HG02840 (cell line): ENCODE results near the gene BCAS3.
"Not testable (repeated sequence)": the region's sequence is repeated elsewhere in the genome, so short reads cannot be mapped to it uniquely, and the experiment has no call there.

Experiments
- ATAC-seq: cut with Tn5 transposase; IDR thresholded peaks from one replicate; pipeline ENCODE4 v1.9.1; 2021; ENCODE audit warnings: mild to moderate bottlenecking, moderate library complexity, moderate number of reproducible peaks; ENCODE audit not compliant: unreplicated experiment, low FRiP score

The BCAS3 gene

GRCh38 chr17:60743799-60744198 lies 66.1 kb downstream of the BCAS3 start:
- no peak for ATAC-seq

GRCh38 chr17:60744355-60744966 lies 66.8 kb downstream of the BCAS3 start:
- no peak for ATAC-seq

GRCh38 chr17:60745544-60745943 lies 67.9 kb downstream of the BCAS3 start:
- no peak for ATAC-seq

- ATAC-seq = no peak
Measured at GRCh38 chr17:60747069-60747808, 69.6 kb downstream of the BCAS3 start.

- no peak for ATAC-seq
Measured at GRCh38 chr17:60748204-60748603, 70.6 kb downstream of the BCAS3 start.

GRCh38 chr17:60749050-60749449 lies 71.4 kb downstream of the BCAS3 start:
- ATAC-seq = no peak

GRCh38 chr17:60749708-60750107 lies 72.1 kb downstream of the BCAS3 start:
- no peak for ATAC-seq

GRCh38 chr17:60750640-60751039 lies 73.0 kb downstream of the BCAS3 start:
- no peak for ATAC-seq

- no peak for ATAC-seq
Measured at GRCh38 chr17:60751884-60752283, 74.2 kb downstream of the BCAS3 start.

- ATAC-seq = no peak
Measured at GRCh38 chr17:60752873-60753577, 75.4 kb downstream of the BCAS3 start.

- ATAC-seq = no peak
Measured at GRCh38 chr17:60754057-60754604, 76.5 kb downstream of the BCAS3 start.

- not testable (repeated sequence) for ATAC-seq
Measured at GRCh38 chr17:60756798-60757197, 79.1 kb downstream of the BCAS3 start.

- ATAC-seq = no peak
Measured at GRCh38 chr17:60757437-60757836, 79.8 kb downstream of the BCAS3 start.

GRCh38 chr17:60759756-60760155 lies 82.1 kb downstream of the BCAS3 start:
- ATAC-seq = no peak

GRCh38 chr17:60761301-60761700 lies 83.7 kb downstream of the BCAS3 start:
- not testable (repeated sequence) for ATAC-seq

- no peak for ATAC-seq
Measured at GRCh38 chr17:60766778-60767190, 89.1 kb downstream of the BCAS3 start.

- ATAC-seq = no peak
Measured at GRCh38 chr17:60767744-60768308, 90.2 kb downstream of the BCAS3 start.

- ATAC-seq = no peak
Measured at GRCh38 chr17:60769327-60769726, 91.7 kb downstream of the BCAS3 start.

GRCh38 chr17:60770946-60771422 lies 93.3 kb downstream of the BCAS3 start:
- ATAC-seq = no peak

GRCh38 chr17:60771621-60772020 lies 94.0 kb downstream of the BCAS3 start:
- not testable (repeated sequence) for ATAC-seq

- ATAC-seq = no peak
Measured at GRCh38 chr17:60773552-60773951, 95.9 kb downstream of the BCAS3 start.
